ENCODE results near the gene DALRD3.

DALRD3 gene

DNA sequence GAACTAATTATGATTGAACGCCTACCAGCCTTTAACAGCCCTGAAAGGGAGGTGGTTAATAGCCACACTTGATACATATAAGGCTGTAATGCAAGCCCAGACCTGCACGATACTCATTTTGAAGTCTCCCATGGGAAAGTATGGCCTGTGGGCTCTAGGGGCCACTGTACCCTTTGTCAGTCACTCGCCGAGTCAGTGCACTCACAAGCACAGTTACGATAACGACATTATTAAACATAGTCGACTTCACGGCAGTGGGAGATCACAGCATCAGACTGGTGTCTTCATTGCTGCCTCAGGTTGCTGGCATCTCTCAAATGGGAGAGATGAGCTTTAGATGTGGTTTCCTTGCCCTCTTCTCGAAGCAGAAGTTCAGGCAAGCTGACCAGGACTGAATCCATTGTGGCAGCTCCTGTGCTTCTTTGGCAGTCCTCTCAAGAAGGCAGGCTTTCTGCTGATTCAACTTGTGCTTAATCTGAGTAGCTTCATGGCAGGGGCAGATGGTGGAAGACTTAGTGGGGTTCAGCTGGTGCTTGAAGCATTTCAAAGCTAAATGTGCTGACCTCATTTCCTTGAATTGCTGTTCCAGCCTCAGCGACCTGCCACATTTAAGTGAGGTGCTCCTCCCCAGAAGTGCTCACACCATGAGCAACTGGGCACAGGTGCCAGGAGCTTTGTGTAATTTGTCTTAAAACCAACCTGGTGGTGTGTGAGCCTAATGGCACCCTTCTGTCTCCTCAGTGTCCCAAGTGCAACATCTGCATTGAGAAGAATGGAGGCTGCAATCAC, 44.1 kb downstream of the DALRD3 start:
- DNase-seq = no peak

DNA sequence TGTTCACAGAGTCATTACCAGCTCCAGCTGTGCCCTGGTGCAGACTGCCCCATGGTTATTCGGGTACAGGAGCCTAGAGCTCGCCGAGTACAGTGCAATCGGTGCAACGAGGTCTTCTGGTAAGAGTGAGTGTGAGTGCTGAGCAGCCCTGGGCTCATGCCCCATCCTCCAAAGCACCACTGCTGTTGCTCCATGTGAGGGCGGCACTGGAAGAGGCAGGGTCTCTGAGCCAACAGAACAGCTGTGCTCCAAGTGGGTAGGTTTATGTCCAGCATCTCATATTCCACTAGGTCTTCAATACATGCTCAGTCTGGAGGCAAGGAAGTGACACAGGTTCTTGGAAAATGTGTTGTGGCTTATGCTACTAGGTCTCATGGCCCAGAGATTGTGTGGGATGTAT, 47.8 kb downstream of the DALRD3 start:
- DNase-seq = no peak

DNA sequence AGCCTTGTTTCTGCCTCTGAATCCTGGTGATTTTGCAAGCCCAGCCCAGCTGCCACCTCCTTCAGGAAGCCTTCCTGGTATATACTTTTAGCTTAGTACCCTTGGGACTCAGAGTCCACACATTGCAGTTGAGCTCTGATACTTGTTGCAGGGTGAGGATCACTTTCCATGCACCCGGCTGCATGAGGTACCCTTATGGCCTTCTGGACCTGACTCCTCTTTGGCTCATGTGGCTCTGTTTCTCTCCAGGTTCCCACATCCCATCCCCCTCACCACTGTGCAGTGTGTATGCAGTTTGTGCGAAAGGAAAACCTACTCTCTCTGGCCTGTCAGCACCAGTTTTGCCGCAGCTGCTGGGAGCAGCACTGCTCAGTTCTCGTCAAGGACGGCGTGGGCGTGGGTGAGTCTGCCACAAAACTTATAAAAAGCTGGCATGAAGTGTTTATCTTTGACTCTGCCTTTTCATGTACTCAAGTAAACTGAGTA, 51.5 kb downstream of the DALRD3 start:
- DNase-seq = no peak

- no peak for DNase-seq
Measured at GRCh38 chr3:48966367-48966766, 52.0 kb downstream of the DALRD3 start.

Measured in NCI-H2081 (cell line).